CD14-positive monocyte (primary cell): ENCODE data around the gene ARHGAP44. TPM values are rescaled to one million over a fixed set of nuclear protein-coding genes. Genes with fewer than 3 reads are reported as not detected.

Experiments
- DNase-seq, 3 donors: peaks; one replicate each; pipeline ENCODE4 v3.0.0-alpha.2; 2011 to 2022
- H2AFZ ChIP-seq: 2 replicates; pipeline ENCODE4 v1.6.0; 2012; ENCODE audit warnings: mild to moderate bottlenecking, low read depth, low read length, inconsistent platforms; ENCODE audit not compliant: insufficient read depth, poor library complexity, severe bottlenecking
- H3K27ac ChIP-seq, 2 donors: 1 replicate in 1 of 2; 2 replicates in 1 of 2; pipeline ENCODE4 v1.5.1; 2012 to 2013; ENCODE audit warnings: low read length in 2 of 2, control low read depth in 1 of 2, inconsistent platforms in 1 of 2, low read depth in 1 of 2, mild to moderate bottlenecking in 1 of 2
- H3K27me3 ChIP-seq, 2 donors: one replicate each; pipeline versions ENCODE4 v1.6.0 to v1.6.1; 2011 to 2013; ENCODE audit warnings: low read length in 2 of 2; ENCODE audit not compliant: control insufficient read depth in 2 of 2, insufficient read depth in 2 of 2
- H3K36me3 ChIP-seq, 2 donors: replicated peaks in 1 of 2; 1 replicate in 1 of 2; 2 replicates in 1 of 2; pipeline versions ENCODE4 v1.5.1 to v1.6.1; 2012 to 2013; ENCODE audit warnings: low read length in 2 of 2, control low read depth in 1 of 2, inconsistent platforms in 1 of 2, mild to moderate bottlenecking in 1 of 2; ENCODE audit not compliant: insufficient read depth in 2 of 2, control insufficient read depth in 1 of 2
- H3K4me1 ChIP-seq, 2 donors: 1 replicate in 1 of 2; 2 replicates in 1 of 2; pipeline versions ENCODE4 v1.5.1 to v1.6.1; 2012 to 2013; ENCODE audit warnings: low read length in 2 of 2, control low read depth in 1 of 2, inconsistent platforms in 1 of 2, mild to moderate bottlenecking in 1 of 2, moderate library complexity in 1 of 2; ENCODE audit not compliant: insufficient read depth in 2 of 2, control insufficient read depth in 1 of 2
- H3K4me2 ChIP-seq: replicated peaks from 2 replicates; pipeline ENCODE3; 2012; ENCODE audit warnings: low read length, moderate library complexity, mild to moderate bottlenecking; ENCODE audit not compliant: poor library complexity, severe bottlenecking; ENCODE audit errors: extremely low read depth
- H3K4me3 ChIP-seq, 3 experiments: fragments of 200-600 bp in 1 of 3; sonication (generic) in 1 of 3; replicated peaks in 1 of 3; 1 replicate in 2 of 3; 2 replicates in 1 of 3; pipeline ENCODE4 v1.5.1; 2011 to 2013; ENCODE audit warnings: low read length in 3 of 3, mild to moderate bottlenecking in 3 of 3, control low read depth in 2 of 3, low read depth in 2 of 3, inconsistent platforms in 1 of 3, moderate library complexity in 1 of 3
- H3K79me2 ChIP-seq: 2 replicates; pipeline ENCODE4 v1.6.0; 2012; ENCODE audit warnings: mild to moderate bottlenecking, control low read depth, inconsistent platforms, low read length, moderate library complexity; ENCODE audit not compliant: insufficient read depth
- H3K9ac ChIP-seq: 2 replicates; pipeline ENCODE4 v1.6.0; 2017; ENCODE audit warnings: low read length, mild to moderate bottlenecking; ENCODE audit not compliant: insufficient read depth, poor library complexity, severe bottlenecking
- H3K9me3 ChIP-seq, 2 donors: replicated peaks in 1 of 2; 1 replicate in 1 of 2; 2 replicates in 1 of 2; pipeline versions ENCODE4 v1.5.1 to v1.6.1; 2012 to 2013; ENCODE audit warnings: low read length in 2 of 2, control low read depth in 1 of 2; ENCODE audit not compliant: control insufficient read depth in 1 of 2, insufficient read depth in 1 of 2
- H4K20me1 ChIP-seq: 2 replicates; pipeline ENCODE4 v1.6.0; 2012; ENCODE audit warnings: mild to moderate bottlenecking, low read length, control low read depth, moderate library complexity; ENCODE audit not compliant: insufficient read depth
- H3K27ac Mint-ChIP-seq, 7 donors: one replicate each; pipeline ENCODE4 v1.8.0; 2020; ENCODE audit warnings: mild to moderate bottlenecking in 7 of 7, mixed read lengths in 7 of 7, moderate library complexity in 6 of 7, inconsistent platforms in 2 of 7
- H3K27me3 Mint-ChIP-seq, 3 donors: one replicate each; pipeline ENCODE4 v1.8.0; 2021 to 2022; ENCODE audit warnings: low read depth in 3 of 3, mild to moderate bottlenecking in 3 of 3, mixed read lengths in 3 of 3, moderate library complexity in 3 of 3, inconsistent platforms in 1 of 3
- H3K36me3 Mint-ChIP-seq, 2 donors: one replicate each; pipeline ENCODE4 v1.8.0; 2020; ENCODE audit warnings: mixed read lengths in 2 of 2, inconsistent platforms in 1 of 2, mild to moderate bottlenecking in 1 of 2
- H3K4me1 Mint-ChIP-seq: one replicate; pipeline ENCODE4 v1.8.0; 2020; ENCODE audit warnings: mild to moderate bottlenecking, mixed read lengths
- H3K4me3 Mint-ChIP-seq, 2 donors: one replicate each; pipeline ENCODE4 v1.8.0; 2020; ENCODE audit warnings: mild to moderate bottlenecking in 2 of 2, mixed read lengths in 2 of 2, moderate library complexity in 1 of 2
- H3K9me3 Mint-ChIP-seq, 7 donors: one replicate each; pipeline ENCODE4 v1.8.0; 2020 to 2022; ENCODE audit warnings: mixed read lengths in 7 of 7, mild to moderate bottlenecking in 6 of 7, moderate library complexity in 6 of 7, inconsistent platforms in 2 of 7
- WGBS: methylation state at CpG from one replicate; pipeline ENCODE4 v1.1.5; 2013; ENCODE audit warnings: missing lambda C conversion rate; ENCODE audit not compliant: insufficient coverage; 5-methylcytosine and 5-hydroxymethylcytosine counted together
- intact Hi-C, 2 donors: fragments of 100-400 bp; cut with micrococcal nuclease; formaldehyde crosslinking; loops; one replicate each; pipeline versions ENCODE4 v1.15.0 to v1.15.1; 2023
- polyA plus RNA-seq, 3 donors: library from polyadenylated mRNA; depleted of rRNA in 1 of 3; unstranded in 2 of 3; stranded (reverse) in 1 of 3; fragments of 300-500 nt in 2 of 3; fragments of >200 nt in 1 of 3; fragmentation: Illumina TruSeq in 2 of 3; gene quantifications; 1 replicate in 2 of 3; 2 replicates in 1 of 3; pipeline ENCODE4 v1.2.3, GENCODE V29; 2012 to 2021
- TF ChIP-seq, protein P1 (sequence below): fragments of 200-600 bp; IDR thresholded peaks from one replicate; pipeline ENCODE4 v1.8.0; 2022; ENCODE audit warnings: antibody characterized with exemption, mild to moderate bottlenecking

Gene ARHGAP44
- polyA plus RNA-seq, 3 donors, result not detected

DNA sequence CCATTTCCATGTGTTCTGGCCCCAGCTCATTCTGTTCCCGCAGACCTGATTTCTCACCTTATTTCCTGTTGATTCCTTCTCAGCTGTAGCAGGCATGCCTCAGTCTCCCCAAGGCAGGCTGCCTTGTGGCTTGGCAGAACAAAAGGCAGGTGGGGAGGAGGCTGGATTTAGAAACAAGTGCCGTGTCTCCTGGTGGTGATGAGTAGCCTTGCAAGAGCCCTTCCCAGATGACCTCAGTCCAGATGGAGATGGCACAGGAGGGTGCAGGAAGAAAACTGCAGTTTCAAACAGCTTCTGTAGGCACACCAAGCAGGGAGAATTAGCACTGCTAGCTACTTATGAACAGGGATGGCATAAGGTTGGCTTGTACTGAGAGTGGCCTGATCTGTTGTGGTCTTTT is 64.6 kb downstream of the ARHGAP44 start:
- H3K4me1 Mint-ChIP-seq, result no peaks in the 10 kb centered on the region
- intact Hi-C loops, result no loop called here
- Histone ChIP-seq H3K36me3 (no peaks in the 10 kb centered on the region), H3K4me1 (no peaks in the 10 kb centered on the region), H3K79me2 (no peaks in the 10 kb centered on the region), H3K4me2 (no peak overlapping the region), H4K20me1 (no peaks in the 10 kb centered on the region), H3K9me3 (peaks cover 34 to 44% of the 10 kb centered on the region in 2 donors), H3K9ac (no peak overlapping the region), H3K27ac (no peak overlapping the region), H3K4me3 (no peak overlapping the region), H2AFZ (no peak overlapping the region), H3K27me3 (no peaks in the 10 kb centered on the region)
- no peaks in the 10 kb centered on the region for H3K27me3 Mint-ChIP-seq
- no peak overlapping the region for H3K4me3 Mint-ChIP-seq
- H3K36me3 Mint-ChIP-seq, result no peaks in the 10 kb centered on the region
- TF ChIP-seq, protein P1, sequence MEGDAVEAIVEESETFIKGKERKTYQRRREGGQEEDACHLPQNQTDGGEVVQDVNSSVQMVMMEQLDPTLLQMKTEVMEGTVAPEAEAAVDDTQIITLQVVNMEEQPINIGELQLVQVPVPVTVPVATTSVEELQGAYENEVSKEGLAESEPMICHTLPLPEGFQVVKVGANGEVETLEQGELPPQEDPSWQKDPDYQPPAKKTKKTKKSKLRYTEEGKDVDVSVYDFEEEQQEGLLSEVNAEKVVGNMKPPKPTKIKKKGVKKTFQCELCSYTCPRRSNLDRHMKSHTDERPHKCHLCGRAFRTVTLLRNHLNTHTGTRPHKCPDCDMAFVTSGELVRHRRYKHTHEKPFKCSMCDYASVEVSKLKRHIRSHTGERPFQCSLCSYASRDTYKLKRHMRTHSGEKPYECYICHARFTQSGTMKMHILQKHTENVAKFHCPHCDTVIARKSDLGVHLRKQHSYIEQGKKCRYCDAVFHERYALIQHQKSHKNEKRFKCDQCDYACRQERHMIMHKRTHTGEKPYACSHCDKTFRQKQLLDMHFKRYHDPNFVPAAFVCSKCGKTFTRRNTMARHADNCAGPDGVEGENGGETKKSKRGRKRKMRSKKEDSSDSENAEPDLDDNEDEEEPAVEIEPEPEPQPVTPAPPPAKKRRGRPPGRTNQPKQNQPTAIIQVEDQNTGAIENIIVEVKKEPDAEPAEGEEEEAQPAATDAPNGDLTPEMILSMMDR, result no peak
- DNase-seq, result no peak
- 100% methylated on average over 2 of the region's 2 CpGs for WGBS
- H3K9me3 Mint-ChIP-seq, result peaks cover 13 to 44% (median 26%) of the 10 kb centered on the region in 7 donors
- no peak overlapping the region for H3K27ac Mint-ChIP-seq

DNA sequence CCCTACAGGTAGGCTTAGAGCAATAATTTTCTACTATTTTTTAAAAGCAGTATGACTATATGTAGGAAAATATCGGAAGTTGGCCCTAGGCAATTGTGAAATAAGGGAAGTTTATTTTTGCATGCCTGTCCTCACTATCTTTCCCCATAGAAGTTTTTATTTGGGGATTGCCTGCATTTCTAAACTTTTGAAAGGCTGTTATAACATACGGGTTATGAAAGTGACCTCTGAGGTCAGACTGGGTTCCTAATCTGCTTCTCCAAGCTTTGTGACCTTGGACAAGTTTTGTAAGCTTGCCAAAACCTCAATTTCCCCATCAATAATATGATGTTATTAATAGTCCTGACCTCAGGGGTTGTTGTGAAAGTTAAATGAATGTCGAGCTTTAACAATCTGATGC is 67.1 kb downstream of the ARHGAP44 start:
- Mint-ChIP-seq H3K4me3 (no peak overlapping the region), H3K9me3 (peaks cover 13 to 42% (median 33%) of the 10 kb centered on the region in 7 donors), H3K4me1 (no peaks in the 10 kb centered on the region), H3K27ac (no peak overlapping the region), H3K27me3 (no peaks in the 10 kb centered on the region), H3K36me3 (no peaks in the 10 kb centered on the region)
- Histone ChIP-seq H4K20me1 (no peaks in the 10 kb centered on the region), H3K9ac (no peak overlapping the region), H2AFZ (no peak overlapping the region), H3K4me3 (no peak overlapping the region), H3K27me3 (no peaks in the 10 kb centered on the region), H3K27ac (no peak overlapping the region), H3K9me3 (peaks cover 37 to 47% of the 10 kb centered on the region in 2 donors), H3K36me3 (no peaks in the 10 kb centered on the region), H3K79me2 (no peaks in the 10 kb centered on the region), H3K4me2 (no peak overlapping the region), H3K4me1 (no peaks in the 10 kb centered on the region)
- intact Hi-C loops, result no loop called here
- TF ChIP-seq, protein P1, result no peak
- peak in 2 of 3 donors; percentile 26 to 40 for DNase-seq
- no CpG with 5 or more reads among the region's 3 CpGs for WGBS
